IMR-90 (cell line): ENCODE results near the gene RALA. TPM values are rescaled to one million over a fixed set of nuclear protein-coding genes. Genes with fewer than 3 reads are reported as not detected.

ENCODE experiments used
- ATAC-seq: fragments of 200-7000 bp; cut with Tn5 transposase; 2 replicates; pipeline ENCODE4 v1.9.1; 2020; ENCODE audit warnings: low read depth, mild to moderate bottlenecking, moderate library complexity
- BruUV-seq: library from RNA; stranded (reverse); fragments of 400-500 nt; replicated peaks from 2 replicates; lab custom pipeline; 2021; lab: Mats Ljungman, UMichigan
- CTCF ChIA-PET: fragments of 300-600 bp; formaldehyde crosslinking; extraction: SDS; loops from one replicate; lab custom pipeline; 2021; ENCODE audit warnings: antibody characterized with exemption; lab: Yijun Ruan, JAX
- POLR2A ChIA-PET: fragments of 300-600 bp; sonication (Branson Sonifier 250); formaldehyde crosslinking; loops from one replicate; lab custom pipeline; 2022; ENCODE audit warnings: antibody characterized with exemption; ENCODE audit not compliant: unreplicated experiment; lab: Charles Lee
- DNase-seq: peaks from one replicate; pipeline ENCODE4 v3.0.0; 2013
- H2AFZ ChIP-seq: replicated peaks from 2 replicates; pipeline ENCODE3; 2013; ENCODE audit warnings: low read length, mild to moderate bottlenecking; ENCODE audit not compliant: poor library complexity
- H2AK5ac ChIP-seq: 2 replicates; pipeline ENCODE4 v1.6.1; 2013; ENCODE audit warnings: low read depth, low read length, inconsistent platforms
- H2AK9ac ChIP-seq: replicated peaks from 2 replicates; pipeline ENCODE3; 2013; ENCODE audit warnings: mild to moderate bottlenecking, low read depth, low read length, moderate library complexity; ENCODE audit not compliant: poor library complexity
- H2BK120ac ChIP-seq: 2 replicates; pipeline ENCODE4 v1.6.1; 2013; ENCODE audit warnings: low read depth, low read length, inconsistent platforms
- H2BK15ac ChIP-seq: 3 replicates; pipeline ENCODE4 v1.6.1; 2013; ENCODE audit warnings: low read depth, low read length, inconsistent platforms
- H2BK20ac ChIP-seq: 2 replicates; pipeline ENCODE4 v1.6.1; 2013; ENCODE audit warnings: low read depth, mild to moderate bottlenecking, inconsistent platforms, low read length, moderate library complexity
- H2BK5ac ChIP-seq: 2 replicates; pipeline ENCODE4 v1.6.1; 2013; ENCODE audit warnings: mild to moderate bottlenecking, low read depth, low read length, inconsistent platforms; ENCODE audit not compliant: poor library complexity, severe bottlenecking
- H3K14ac ChIP-seq: replicated peaks from 2 replicates; pipeline ENCODE4 v1.6.1; 2013; ENCODE audit warnings: low read depth, low read length, inconsistent platforms
- H3K18ac ChIP-seq: 2 replicates; pipeline ENCODE4 v1.6.1; 2013; ENCODE audit warnings: low read depth, low read length, control low read depth
- H3K23ac ChIP-seq: 2 replicates; pipeline ENCODE4 v1.6.1; 2013; ENCODE audit warnings: low read depth, low read length, inconsistent platforms
- H3K27ac ChIP-seq: 2 replicates; pipeline ENCODE4 v1.5.1; 2013; ENCODE audit warnings: mild to moderate bottlenecking, control low read depth, low read length; ENCODE audit not compliant: insufficient read depth
- H3K27me3 ChIP-seq: 2 replicates; pipeline ENCODE4 v1.6.1; 2013; ENCODE audit warnings: low read length; ENCODE audit not compliant: control insufficient read depth, insufficient read depth
- H3K36me3 ChIP-seq: 2 replicates; pipeline ENCODE4 v1.6.1; 2013; ENCODE audit warnings: low read length, mixed read lengths; ENCODE audit not compliant: control insufficient read depth, insufficient read depth
- H3K4ac ChIP-seq: 2 replicates; pipeline ENCODE4 v1.6.1; 2013; ENCODE audit warnings: low read depth, low read length, inconsistent platforms
- H3K4me1 ChIP-seq: 2 replicates; pipeline ENCODE4 v1.6.1; 2013; ENCODE audit warnings: low read length, mixed read lengths; ENCODE audit not compliant: control insufficient read depth, insufficient read depth
- H3K4me2 ChIP-seq: 2 replicates; pipeline ENCODE4 v1.6.1; 2013; ENCODE audit warnings: low read depth, mild to moderate bottlenecking, control low read depth, low read length, moderate library complexity
- H3K4me3 ChIP-seq: 2 replicates; pipeline ENCODE4 v1.5.1; 2013; ENCODE audit warnings: low read depth, mild to moderate bottlenecking, control low read depth, low read length, moderate library complexity; ENCODE audit not compliant: insufficient read depth
- H3K56ac ChIP-seq: 2 replicates; pipeline ENCODE4 v1.6.1; 2013; ENCODE audit warnings: low read length, inconsistent platforms; ENCODE audit not compliant: insufficient read depth; ENCODE audit errors: extremely low read depth
- H3K79me1 ChIP-seq, 2 experiments: 2 replicates each; pipeline ENCODE4 v1.6.1; 2013; ENCODE audit warnings: low read length in 2 of 2, inconsistent platforms in 1 of 2, low read depth in 1 of 2
- H3K9ac ChIP-seq: 2 replicates; pipeline ENCODE4 v1.6.1; 2013; ENCODE audit warnings: low read depth, low read length, control low read depth
- H3K9me1 ChIP-seq: 2 replicates; pipeline ENCODE4 v1.6.1; 2013; ENCODE audit warnings: low read length, inconsistent platforms; ENCODE audit not compliant: insufficient read depth
- H3K9me3 ChIP-seq: 2 replicates; pipeline ENCODE4 v1.6.1; 2013; ENCODE audit warnings: low read length; ENCODE audit not compliant: control insufficient read depth, insufficient read depth
- H4K20me1 ChIP-seq: 2 replicates; pipeline ENCODE4 v1.6.1; 2013; ENCODE audit warnings: low read length, inconsistent platforms; ENCODE audit not compliant: insufficient read depth
- H4K5ac ChIP-seq: 2 replicates; pipeline ENCODE4 v1.6.1; 2013; ENCODE audit warnings: mild to moderate bottlenecking, low read depth, low read length, control low read depth
- H4K8ac ChIP-seq, 2 experiments: 2 replicates each; pipeline ENCODE4 v1.6.1; 2013; ENCODE audit warnings: low read depth in 2 of 2, low read length in 2 of 2, control low read depth in 1 of 2, inconsistent platforms in 1 of 2
- H4K91ac ChIP-seq: 2 replicates; pipeline ENCODE4 v1.6.1; 2013; ENCODE audit warnings: low read depth, low read length, inconsistent platforms; ENCODE audit not compliant: insufficient read depth
- BHLHE40 ChIP-seq: fragments of 150-350 bp; IDR thresholded peaks from 2 replicates; pipeline ENCODE4 v1.6.1; 2016; ENCODE audit warnings: mild to moderate bottlenecking, low read depth, low read length
- CEBPB ChIP-seq: IDR thresholded peaks from 2 replicates; pipeline ENCODE4 v1.6.1; 2012; ENCODE audit warnings: low read depth, low read length, improper control_type of control experiment
- CHD1 ChIP-seq: IDR thresholded peaks from 2 replicates; pipeline ENCODE4 v1.6.1; 2012; ENCODE audit warnings: low read depth, low read length, improper control_type of control experiment
- FOS ChIP-seq: fragments of 150-350 bp; IDR thresholded peaks from 2 replicates; pipeline ENCODE4 v1.6.1; 2016; ENCODE audit warnings: low read depth, low read length
- MAZ ChIP-seq: IDR thresholded peaks from 2 replicates; pipeline ENCODE4 v1.6.1; 2012; ENCODE audit warnings: low read depth, mild to moderate bottlenecking, low read length, improper control_type of control experiment, moderate library complexity, borderline replicate concordance
- NFE2L2 ChIP-seq: fragments of 150-350 bp; IDR thresholded peaks from 2 replicates; pipeline ENCODE4 v1.6.1; 2016; ENCODE audit warnings: low read depth, mild to moderate bottlenecking, low read length
- POLR2A ChIP-seq: IDR thresholded peaks from 2 replicates; pipeline ENCODE4 v1.6.1; 2012; ENCODE audit warnings: mild to moderate bottlenecking, low read depth, low read length
- RAD21 ChIP-seq: IDR thresholded peaks from 2 replicates; pipeline ENCODE4 v1.6.1; 2012; ENCODE audit warnings: low read length, improper control_type of control experiment
- RCOR1 ChIP-seq: IDR thresholded peaks from 2 replicates; pipeline ENCODE4 v1.6.1; 2012; ENCODE audit warnings: mild to moderate bottlenecking, low read length, improper control_type of control experiment; ENCODE audit not compliant: insufficient replicate concordance
- RFX5 ChIP-seq: IDR thresholded peaks from 2 replicates; pipeline ENCODE4 v1.8.0; 2012; ENCODE audit warnings: low read depth, mild to moderate bottlenecking, low read length, moderate library complexity
- WGBS, 2 experiments: methylation state at CpG; one replicate each; pipeline versions ENCODE4 v1.1.5 to v1.1.7; 2013; ENCODE audit warnings: missing lambda C conversion rate in 2 of 2; ENCODE audit not compliant: insufficient read length in 1 of 2; ENCODE audit errors: extremely low coverage in 2 of 2; 5-methylcytosine and 5-hydroxymethylcytosine counted together
- dilution Hi-C: fragments of 300-500 bp; cut with HindIII; formaldehyde crosslinking; loops from one replicate; pipeline ENCODE4 v1.14.3; 2018; ENCODE audit warnings: low sequenced_read_pairs; ENCODE audit not compliant: unreplicated experiment
- in situ Hi-C: fragments of 300-500 bp; cut with MboI; formaldehyde crosslinking; loops from 3 replicates; pipeline ENCODE4 v1.14.3; 2019; ENCODE audit warnings: low sequenced_read_pairs, inconsistent platforms, mixed read lengths
- intact Hi-C: fragments of 100-400 bp; cut with micrococcal nuclease; formaldehyde crosslinking; loops from 2 replicates; pipeline ENCODE4 v1.10.0; 2022
- polyA plus RNA-seq, 3 experiments: library from polyadenylated mRNA; depleted of rRNA; stranded (reverse); fragments of >200 nt; gene quantifications; 2 replicates each; pipeline ENCODE4 v1.2.3, GENCODE V29; 2012; ENCODE audit warnings: low replicate concordance in 1 of 3
- total RNA-seq: library from RNA; depleted of rRNA; stranded (reverse); fragments of >200 nt; gene quantifications from 2 replicates; pipeline ENCODE4 v1.2.3, GENCODE V29; 2012
- TF ChIP-seq, protein P1 (sequence below): conservative IDR thresholded peaks from 2 replicates; pipeline ENCODE4 v1.5.1; 2012; ENCODE audit warnings: mild to moderate bottlenecking, low read depth, low read length, improper control_type of control experiment
- TF ChIP-seq, protein P2 (sequence below): fragments of 150-350 bp; IDR thresholded peaks from 2 replicates; pipeline ENCODE4 v1.6.1; 2017; ENCODE audit warnings: mild to moderate bottlenecking, antibody characterized with exemption, low read length, low read depth
- TF ChIP-seq, protein P3 (sequence below): fragments of 150-350 bp; IDR thresholded peaks from 2 replicates; pipeline ENCODE4 v1.6.1; 2016; ENCODE audit warnings: low read depth, mild to moderate bottlenecking, low read length, moderate library complexity, borderline replicate concordance

RALA gene
- total and polyA plus RNA-seq, 2 of the 4 experiments (the other 2 are of a cell fraction) = 7.7 to 20.5 TPM

DNA sequence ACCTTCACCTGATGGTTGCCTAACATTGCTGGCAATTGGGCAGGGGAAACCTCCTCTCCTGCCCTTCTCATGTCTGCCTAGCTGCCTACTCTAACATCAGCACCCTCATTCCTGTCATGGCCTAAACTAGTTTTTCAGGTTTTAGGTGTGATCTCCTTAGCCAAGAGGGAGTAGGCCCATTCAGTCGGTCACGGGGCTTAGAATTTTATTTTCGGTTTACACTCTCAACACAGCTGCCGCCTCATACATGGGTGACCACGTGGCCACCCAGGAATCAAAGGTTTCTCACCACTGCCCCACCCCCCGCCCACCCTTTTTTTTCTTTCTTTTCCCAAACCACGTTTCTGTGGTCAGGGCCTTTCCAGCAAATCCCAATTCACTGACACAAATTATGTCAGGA lies 97.2 kb downstream of the RALA start:
- H3K27me3 ChIP-seq = no peaks in the 10 kb centered on the region
- H3K18ac ChIP-seq = no peak overlapping the region; the same call in 1 of the 2 replicates
- no TSS peak for BruUV-seq
- no peak overlapping the region for H3K14ac ChIP-seq
- in situ Hi-C loops (no loop called here), intact Hi-C loops (loop anchor here (2.0 kb wide), 1 partner anchor 14 kb away; no protein-coding TSS in a partner anchor), dilution Hi-C loops (no loop called here)
- no peak overlapping the region for H4K91ac ChIP-seq
- ChIA-PET POLR2A (no interaction called here), CTCF (interaction anchor here (0.6 kb wide), 1 partner anchor 22 kb away, joined by 3 read pairs; no protein-coding TSS in a partner anchor)
- no peaks in the 10 kb centered on the region for H3K36me3 ChIP-seq
- H2BK5ac ChIP-seq = no peak overlapping the region
- no peak overlapping the region for H4K5ac ChIP-seq
- no peak overlapping the region for H2AK9ac ChIP-seq
- H3K4me1 ChIP-seq = no peaks in the 10 kb centered on the region
- H4K20me1 ChIP-seq = no peaks in the 10 kb centered on the region
- H4K8ac ChIP-seq = no peak overlapping the region
- no peak overlapping the region for H2BK20ac ChIP-seq
- no peak overlapping the region for H3K4ac ChIP-seq
- H3K9ac ChIP-seq = no peak overlapping the region
- no peak overlapping the region for H2BK120ac ChIP-seq
- H3K79me1 ChIP-seq = no peaks in the 10 kb centered on the region
- TF ChIP-seq, protein P1, sequence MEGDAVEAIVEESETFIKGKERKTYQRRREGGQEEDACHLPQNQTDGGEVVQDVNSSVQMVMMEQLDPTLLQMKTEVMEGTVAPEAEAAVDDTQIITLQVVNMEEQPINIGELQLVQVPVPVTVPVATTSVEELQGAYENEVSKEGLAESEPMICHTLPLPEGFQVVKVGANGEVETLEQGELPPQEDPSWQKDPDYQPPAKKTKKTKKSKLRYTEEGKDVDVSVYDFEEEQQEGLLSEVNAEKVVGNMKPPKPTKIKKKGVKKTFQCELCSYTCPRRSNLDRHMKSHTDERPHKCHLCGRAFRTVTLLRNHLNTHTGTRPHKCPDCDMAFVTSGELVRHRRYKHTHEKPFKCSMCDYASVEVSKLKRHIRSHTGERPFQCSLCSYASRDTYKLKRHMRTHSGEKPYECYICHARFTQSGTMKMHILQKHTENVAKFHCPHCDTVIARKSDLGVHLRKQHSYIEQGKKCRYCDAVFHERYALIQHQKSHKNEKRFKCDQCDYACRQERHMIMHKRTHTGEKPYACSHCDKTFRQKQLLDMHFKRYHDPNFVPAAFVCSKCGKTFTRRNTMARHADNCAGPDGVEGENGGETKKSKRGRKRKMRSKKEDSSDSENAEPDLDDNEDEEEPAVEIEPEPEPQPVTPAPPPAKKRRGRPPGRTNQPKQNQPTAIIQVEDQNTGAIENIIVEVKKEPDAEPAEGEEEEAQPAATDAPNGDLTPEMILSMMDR = no peak
- TF ChIP-seq MAZ (no peak), RAD21 (no peak), CHD1 (no peak), NFE2L2 (no peak), RFX5 (no peak), FOS (no peak), CEBPB (no peak), POLR2A (no peak), BHLHE40 (no peak), RCOR1 (no peak)
- TF ChIP-seq, protein P2, sequence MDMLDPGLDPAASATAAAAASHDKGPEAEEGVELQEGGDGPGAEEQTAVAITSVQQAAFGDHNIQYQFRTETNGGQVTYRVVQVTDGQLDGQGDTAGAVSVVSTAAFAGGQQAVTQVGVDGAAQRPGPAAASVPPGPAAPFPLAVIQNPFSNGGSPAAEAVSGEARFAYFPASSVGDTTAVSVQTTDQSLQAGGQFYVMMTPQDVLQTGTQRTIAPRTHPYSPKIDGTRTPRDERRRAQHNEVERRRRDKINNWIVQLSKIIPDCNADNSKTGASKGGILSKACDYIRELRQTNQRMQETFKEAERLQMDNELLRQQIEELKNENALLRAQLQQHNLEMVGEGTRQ = no peak
- TF ChIP-seq, protein P3, sequence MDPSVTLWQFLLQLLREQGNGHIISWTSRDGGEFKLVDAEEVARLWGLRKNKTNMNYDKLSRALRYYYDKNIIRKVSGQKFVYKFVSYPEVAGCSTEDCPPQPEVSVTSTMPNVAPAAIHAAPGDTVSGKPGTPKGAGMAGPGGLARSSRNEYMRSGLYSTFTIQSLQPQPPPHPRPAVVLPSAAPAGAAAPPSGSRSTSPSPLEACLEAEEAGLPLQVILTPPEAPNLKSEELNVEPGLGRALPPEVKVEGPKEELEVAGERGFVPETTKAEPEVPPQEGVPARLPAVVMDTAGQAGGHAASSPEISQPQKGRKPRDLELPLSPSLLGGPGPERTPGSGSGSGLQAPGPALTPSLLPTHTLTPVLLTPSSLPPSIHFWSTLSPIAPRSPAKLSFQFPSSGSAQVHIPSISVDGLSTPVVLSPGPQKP = no peak
- ATAC-seq (no peak), DNase-seq (no peak)
- H3K4me3 ChIP-seq = no peak overlapping the region
- H3K23ac ChIP-seq = no peak overlapping the region
- no peak overlapping the region for H2AK5ac ChIP-seq
- no peak overlapping the region for H2BK15ac ChIP-seq
- no peaks in the 10 kb centered on the region for H3K9me1 ChIP-seq
- WGBS, 2 experiments = 72% methylated on average over 4 of the region's 7 CpGs; no CpG with 5 or more reads in 1 of the 2 experiments
- H2AFZ ChIP-seq = no peak overlapping the region
- no peak overlapping the region for H3K4me2 ChIP-seq
- peaks cover 2% of the 10 kb centered on the region for H3K9me3 ChIP-seq
- H3K56ac ChIP-seq = no peak overlapping the region
- no peak overlapping the region for H3K27ac ChIP-seq
